Endothelial cell of umbilical vein (primary cell): Measurements from ENCODE around the gene KRTAP6-2. TPM values are rescaled to one million over a fixed set of nuclear protein-coding genes. Genes with fewer than 3 reads are reported as not detected.

Experiments used
- BruUV-seq: library from RNA; stranded (reverse); fragments of 400-500 nt; replicated peaks from 2 replicates; lab custom pipeline; 2021; lab: Mats Ljungman, UMichigan
- CTCF ChIA-PET: fragments of 300-600, 350-600 bp; sonication (Branson Sonifier 250); formaldehyde crosslinking; loops from one replicate; lab custom pipeline; 2021; ENCODE audit warnings: antibody characterized with exemption, inconsistent platforms; lab: Charles Lee
- POLR2A ChIA-PET: fragments of 300-600, 350-600 bp; sonication (Branson Sonifier 250); formaldehyde crosslinking; loops from one replicate; lab custom pipeline; 2021; ENCODE audit warnings: antibody characterized with exemption, inconsistent platforms; lab: Charles Lee
- DNase-seq: peaks from one replicate; pipeline ENCODE4 v3.0.0-alpha.2; 2011; ENCODE audit warnings: low read depth, low spot score
- FAIRE-seq: peaks from 2 replicates; lab custom pipeline; 2011; peaks lifted over from hg19 to GRCh38; lab: Jason Lieb, UNC
- H2AFZ ChIP-seq: 2 replicates; pipeline ENCODE4 v1.6.0; 2012; ENCODE audit warnings: low read depth, low read length, control low read depth, inconsistent platforms
- H3K27ac ChIP-seq: 2 replicates; pipeline ENCODE4 v1.5.1; 2011; ENCODE audit warnings: low read depth, mild to moderate bottlenecking, control low read depth, low read length, moderate library complexity; ENCODE audit not compliant: insufficient read depth
- H3K27me3 ChIP-seq, 2 experiments: 2 replicates each; pipeline versions ENCODE4 v1.6.0 to v1.6.1; 2011; ENCODE audit warnings: low read length in 2 of 2, mixed read lengths in 1 of 2; ENCODE audit not compliant: control insufficient read depth in 2 of 2, insufficient read depth in 2 of 2
- H3K36me3 ChIP-seq, 2 experiments: 2 replicates in 1 of 2; 3 replicates in 1 of 2; pipeline ENCODE4 v1.5.1; 2011; ENCODE audit warnings: low read length in 2 of 2, mild to moderate bottlenecking in 1 of 2, moderate library complexity in 1 of 2; ENCODE audit not compliant: control insufficient read depth in 2 of 2, insufficient read depth in 2 of 2; ENCODE audit errors: extremely low read depth in 1 of 2
- H3K4me1 ChIP-seq: 3 replicates; pipeline ENCODE4 v1.5.1; 2011; ENCODE audit warnings: mild to moderate bottlenecking, low read length; ENCODE audit not compliant: control insufficient read depth, insufficient read depth; ENCODE audit errors: extremely low read depth
- H3K4me2 ChIP-seq: 2 replicates; pipeline ENCODE4 v1.6.1; 2011; ENCODE audit warnings: low read length, control low read depth, mixed read lengths; ENCODE audit not compliant: insufficient read depth
- H3K4me3 ChIP-seq, 3 experiments: fragments of 200-600 bp in 1 of 3; sonication (generic), shearing (Covaris generic) in 1 of 3; replicated peaks in 1 of 3; 2 replicates each; pipeline ENCODE4 v1.5.1; 2011 to 2016; ENCODE audit warnings: control low read depth in 3 of 3, low read length in 3 of 3, mild to moderate bottlenecking in 2 of 3, inconsistent platforms in 1 of 3, low read depth in 1 of 3, moderate library complexity in 1 of 3; ENCODE audit not compliant: insufficient read depth in 1 of 3
- H3K79me2 ChIP-seq: 2 replicates; pipeline ENCODE4 v1.6.0; 2012; ENCODE audit warnings: low read length, inconsistent platforms; ENCODE audit not compliant: control insufficient read depth, insufficient read depth
- H3K9ac ChIP-seq: replicated peaks from 2 replicates; pipeline ENCODE3; 2011; ENCODE audit warnings: low read length, control low read depth; ENCODE audit not compliant: insufficient read depth; ENCODE audit errors: extremely low read depth
- H3K9me1 ChIP-seq: replicated peaks from 3 replicates; pipeline ENCODE4 v1.6.0; 2011; ENCODE audit warnings: mild to moderate bottlenecking, low read length; ENCODE audit not compliant: control insufficient read depth, insufficient read depth; ENCODE audit errors: extremely low read depth
- H3K9me3 ChIP-seq: replicated peaks from 2 replicates; pipeline ENCODE4 v1.5.1; 2012; ENCODE audit warnings: low read length, inconsistent platforms; ENCODE audit not compliant: control insufficient read depth, insufficient read depth
- H4K20me1 ChIP-seq: replicated peaks from 2 replicates; pipeline ENCODE3; 2011; ENCODE audit warnings: mild to moderate bottlenecking, low read length; ENCODE audit not compliant: control insufficient read depth, insufficient read depth; ENCODE audit errors: extremely low read depth
- EZH2 ChIP-seq: IDR thresholded peaks from 2 replicates; pipeline ENCODE4 v1.6.1; 2012; ENCODE audit warnings: borderline replicate concordance, low read depth, mild to moderate bottlenecking, moderate library complexity, low read length, inconsistent platforms; ENCODE audit not compliant: severe bottlenecking
- FOS ChIP-seq: IDR thresholded peaks from 2 replicates; pipeline ENCODE4 v1.6.1; 2011; ENCODE audit warnings: mild to moderate bottlenecking, low read length, moderate library complexity, borderline replicate concordance; ENCODE audit not compliant: insufficient read depth
- GATA2 ChIP-seq: IDR thresholded peaks from 2 replicates; pipeline ENCODE4 v1.7.0; 2011; ENCODE audit warnings: low read depth, mild to moderate bottlenecking, moderate library complexity, mixed read lengths, low read length; ENCODE audit not compliant: insufficient read length, insufficient read depth
- JUN ChIP-seq: IDR thresholded peaks from 2 replicates; pipeline ENCODE4 v1.6.1; 2011; ENCODE audit warnings: borderline replicate concordance, low read depth; ENCODE audit not compliant: insufficient read length, insufficient read depth
- MAX ChIP-seq: IDR thresholded peaks from 2 replicates; pipeline ENCODE4 v1.6.1; 2011; ENCODE audit not compliant: insufficient read depth, insufficient read length
- MYC ChIP-seq: IDR thresholded peaks from one replicate; pipeline ENCODE4 v1.6.1; 2011; ENCODE audit warnings: mild to moderate bottlenecking, low read depth, low read length
- POLR2A ChIP-seq: IDR thresholded peaks from 2 replicates; pipeline ENCODE4 v1.6.1; 2012; ENCODE audit warnings: low read depth, mild to moderate bottlenecking, control low read depth, low read length
- POLR2AphosphoS5 ChIP-seq: IDR thresholded peaks from 2 replicates; pipeline ENCODE4 v1.6.1; 2012; ENCODE audit warnings: low read depth, mild to moderate bottlenecking, control low read depth, low read length, moderate library complexity; ENCODE audit not compliant: insufficient read depth
- dilution Hi-C: fragments of 300-500 bp; cut with MboI; formaldehyde crosslinking; loops from one replicate; pipeline ENCODE4 v1.15.0; 2019; ENCODE audit warnings: low sequenced_read_pairs; ENCODE audit not compliant: extremely low pct_ligation_motif_present
- intact Hi-C: fragments of 100-400 bp; cut with micrococcal nuclease; formaldehyde crosslinking; loops from one replicate; pipeline ENCODE4 v1.10.0; 2022
- polyA plus RNA-seq, 4 experiments: library from polyadenylated mRNA; depleted of rRNA in 3 of 4; stranded (reverse) in 3 of 4; unstranded in 1 of 4; fragments of >200 nt; gene quantifications; 2 replicates each; pipeline versions ENCODE4 v1.2.1 to v1.2.3, GENCODE V29; 2011 to 2012; ENCODE audit warnings: missing spikeins in 1 of 4
- total RNA-seq: library from RNA; stranded (reverse); gene quantifications from 2 replicates; pipeline ENCODE4 v1.2.3, GENCODE V29; 2021
- TF ChIP-seq, protein P1 (sequence below), 2 donors: IDR thresholded peaks; 1 replicate in 1 of 2; 2 replicates in 1 of 2; pipeline ENCODE4 v1.5.1; 2011; ENCODE audit warnings: low read length in 2 of 2, mild to moderate bottlenecking in 2 of 2, moderate library complexity in 2 of 2, control low read depth in 1 of 2, inconsistent platforms in 1 of 2, low read depth in 1 of 2; ENCODE audit not compliant: insufficient read depth in 1 of 2; ENCODE audit errors: extremely low read depth in 1 of 2

KRTAP6-2 gene
- total and polyA plus RNA-seq, 2 donors (not counting 3 experiments of a cell fraction or from before 2014, with no cell fraction given) = not detected

GRCh38 chr21:30579346-30579745, 19.4 kb downstream of the KRTAP6-2 start:
- FAIRE-seq = no peak
- ChIA-PET POLR2A (no interaction called here), CTCF (no interaction called here)
- H3K4me2 ChIP-seq = no peak overlapping the region
- H3K79me2 ChIP-seq = no peaks in the 10 kb centered on the region
- H3K27me3 ChIP-seq = no peaks in the 10 kb centered on the region
- intact Hi-C loops = no loop called here
- H3K4me3 ChIP-seq = no peak overlapping the region
- H3K9ac ChIP-seq = no peak overlapping the region
- H4K20me1 ChIP-seq = no peaks in the 10 kb centered on the region
- no peak for DNase-seq
- no peak overlapping the region for H2AFZ ChIP-seq
- no peak overlapping the region for H3K27ac ChIP-seq
- TF ChIP-seq MYC (no peak), POLR2A (no peak), EZH2 (no peak), FOS (no peak), JUN (no peak), POLR2AphosphoS5 (no peak), MAX (no peak), GATA2 (no peak)
- TF ChIP-seq, protein P1, sequence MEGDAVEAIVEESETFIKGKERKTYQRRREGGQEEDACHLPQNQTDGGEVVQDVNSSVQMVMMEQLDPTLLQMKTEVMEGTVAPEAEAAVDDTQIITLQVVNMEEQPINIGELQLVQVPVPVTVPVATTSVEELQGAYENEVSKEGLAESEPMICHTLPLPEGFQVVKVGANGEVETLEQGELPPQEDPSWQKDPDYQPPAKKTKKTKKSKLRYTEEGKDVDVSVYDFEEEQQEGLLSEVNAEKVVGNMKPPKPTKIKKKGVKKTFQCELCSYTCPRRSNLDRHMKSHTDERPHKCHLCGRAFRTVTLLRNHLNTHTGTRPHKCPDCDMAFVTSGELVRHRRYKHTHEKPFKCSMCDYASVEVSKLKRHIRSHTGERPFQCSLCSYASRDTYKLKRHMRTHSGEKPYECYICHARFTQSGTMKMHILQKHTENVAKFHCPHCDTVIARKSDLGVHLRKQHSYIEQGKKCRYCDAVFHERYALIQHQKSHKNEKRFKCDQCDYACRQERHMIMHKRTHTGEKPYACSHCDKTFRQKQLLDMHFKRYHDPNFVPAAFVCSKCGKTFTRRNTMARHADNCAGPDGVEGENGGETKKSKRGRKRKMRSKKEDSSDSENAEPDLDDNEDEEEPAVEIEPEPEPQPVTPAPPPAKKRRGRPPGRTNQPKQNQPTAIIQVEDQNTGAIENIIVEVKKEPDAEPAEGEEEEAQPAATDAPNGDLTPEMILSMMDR (IDR thresholded peaks at IDR 0.05; ENCODE audit: extremely low read depth in 1 of 2, insufficient read depth in 1 of 2, low read depth in 1 of 2, low read length in 2 of 2) = no peak
- no peaks in the 10 kb centered on the region for H3K9me3 ChIP-seq
- dilution Hi-C loops = no loop called here
- H3K36me3 ChIP-seq = no peaks in the 10 kb centered on the region
- no peaks in the 10 kb centered on the region for H3K9me1 ChIP-seq
- H3K4me1 ChIP-seq = no peaks in the 10 kb centered on the region
- BruUV-seq = no TSS peak
